GM23338 (cell line): ENCODE measurements around the gene ADGRL3. TPM values are rescaled to one million over a fixed set of nuclear protein-coding genes. Genes with fewer than 3 reads are reported as not detected.

ENCODE experiments used
- ATAC-seq: fragments of 200-7000 bp; cut with Tn5 transposase; 3 replicates; pipeline ENCODE4 v1.9.1; 2020
- DNase-seq: peaks from one replicate; pipeline ENCODE4 v3.0.0-alpha.2; 2015; ENCODE audit warnings: low spot score
- H2AFZ ChIP-seq: fragments of 200-600 bp; sonication (generic); 2 replicates; pipeline ENCODE4 v1.8.0; 2016; ENCODE audit warnings: antibody characterized with exemption, mild to moderate bottlenecking, moderate library complexity
- H3F3A ChIP-seq: fragments of 200-600 bp; sonication (generic); replicated peaks from 2 replicates; pipeline ENCODE4 v1.8.0; 2017; ENCODE audit warnings: antibody characterized with exemption, mixed run types, low read depth
- H3K27ac ChIP-seq: fragments of 200-600 bp; sonication (generic); 2 replicates; pipeline ENCODE4 v1.6.1; 2016; ENCODE audit warnings: low read depth
- H3K27me3 ChIP-seq: fragments of 200-600 bp; sonication (generic); 2 replicates; pipeline ENCODE4 v1.8.0; 2016; ENCODE audit warnings: mild to moderate bottlenecking, mixed run types, moderate library complexity; ENCODE audit not compliant: insufficient read depth
- H3K36me3 ChIP-seq: fragments of 200-600 bp; sonication (generic); 2 replicates; pipeline ENCODE4 v1.8.0; 2016; ENCODE audit warnings: mild to moderate bottlenecking; ENCODE audit not compliant: insufficient read depth
- H3K4me1 ChIP-seq: fragments of 200-600 bp; sonication (generic); 2 replicates; pipeline ENCODE4 v1.8.0; 2016; ENCODE audit warnings: mild to moderate bottlenecking, moderate library complexity; ENCODE audit not compliant: insufficient read depth
- H3K4me2 ChIP-seq: fragments of 200-600 bp; sonication (generic); 2 replicates; pipeline ENCODE4 v1.7.1; 2017; ENCODE audit warnings: mixed run types
- H3K4me3 ChIP-seq: fragments of 200-600 bp; sonication (generic); 2 replicates; pipeline ENCODE4 v1.6.1; 2016; ENCODE audit warnings: mixed run types
- H3K79me2 ChIP-seq: fragments of 200-600 bp; sonication (generic); replicated peaks from 2 replicates; pipeline ENCODE4 v1.8.0; 2017; ENCODE audit warnings: mild to moderate bottlenecking; ENCODE audit not compliant: insufficient read depth
- H3K9me2 ChIP-seq: fragments of 200-600 bp; sonication (generic); 2 replicates; pipeline ENCODE4 v1.8.0; 2017; ENCODE audit not compliant: insufficient read depth
- H4K20me1 ChIP-seq: fragments of 200-600 bp; sonication (generic); replicated peaks from 2 replicates; pipeline ENCODE4 v1.8.0; 2017; ENCODE audit warnings: mild to moderate bottlenecking; ENCODE audit not compliant: insufficient read depth
- H3K27ac Mint-ChIP-seq: 2 replicates; pipeline ENCODE4 v1.8.0; 2020; ENCODE audit warnings: inconsistent platforms, mild to moderate bottlenecking, moderate library complexity, mixed read lengths
- H3K27me3 Mint-ChIP-seq: 3 replicates; pipeline ENCODE4 v1.8.0; 2022; ENCODE audit warnings: low read depth, mild to moderate bottlenecking, moderate library complexity, mixed read lengths, inconsistent platforms; ENCODE audit not compliant: insufficient read depth, poor library complexity
- H3K36me3 Mint-ChIP-seq: 3 replicates; pipeline ENCODE4 v1.8.0; 2021; ENCODE audit warnings: low read depth, mild to moderate bottlenecking, inconsistent platforms, moderate library complexity, mixed read lengths
- H3K4me1 Mint-ChIP-seq: 3 replicates; pipeline ENCODE4 v1.8.0; 2020; ENCODE audit warnings: mild to moderate bottlenecking, inconsistent platforms, mixed read lengths
- H3K4me3 Mint-ChIP-seq: 3 replicates; pipeline ENCODE4 v1.8.0; 2021; ENCODE audit warnings: moderate library complexity, mild to moderate bottlenecking, inconsistent platforms, mixed read lengths
- H3K9me3 Mint-ChIP-seq: 3 replicates; pipeline ENCODE4 v1.8.0; 2020; ENCODE audit warnings: moderate library complexity, mild to moderate bottlenecking, inconsistent platforms, mixed read lengths
- CREB1 ChIP-seq: fragments of 250-450 bp; sonication (Bioruptor Pico); IDR thresholded peaks from 2 replicates; pipeline ENCODE4 v1.5.0; 2020; ENCODE audit warnings: low read depth, mild to moderate bottlenecking, moderate library complexity
- CTCF ChIP-seq, 2 experiments: fragments of 200-600 bp in 1 of 2; sonication (generic) in 1 of 2; conservative IDR thresholded peaks; 2 replicates each; pipeline versions ENCODE4 v1.5.1 to v1.6.1; 2016 to 2017; ENCODE audit warnings: antibody characterized with exemption in 2 of 2, low read depth in 2 of 2, mild to moderate bottlenecking in 2 of 2, moderate library complexity in 1 of 2
- ETS1 ChIP-seq: IDR thresholded peaks from 2 replicates; pipeline ENCODE4 v1.6.1; 2016; ENCODE audit warnings: antibody characterized with exemption
- EZH2 ChIP-seq: fragments of 200-600 bp; sonication (generic); IDR thresholded peaks from one replicate; pipeline ENCODE4 v1.8.0; 2017; ENCODE audit warnings: antibody characterized with exemption, mild to moderate bottlenecking, low read depth; ENCODE audit not compliant: unreplicated experiment
- EZH2phosphoT487 ChIP-seq: fragments of 200-600 bp; sonication (generic); IDR thresholded peaks from one replicate; pipeline ENCODE4 v1.8.1; 2018; ENCODE audit warnings: antibody characterized with exemption; ENCODE audit not compliant: unreplicated experiment
- JUNB ChIP-seq: IDR thresholded peaks from one replicate; pipeline ENCODE4 v1.6.1; 2016; ENCODE audit warnings: antibody characterized with exemption; ENCODE audit not compliant: unreplicated experiment
- NANOG ChIP-seq: IDR thresholded peaks from 2 replicates; pipeline ENCODE4 v1.6.1; 2016; ENCODE audit warnings: antibody characterized with exemption, borderline replicate concordance
- POLR2AphosphoS5 ChIP-seq: IDR thresholded peaks from 2 replicates; pipeline ENCODE4 v1.6.1; 2016; ENCODE audit warnings: antibody characterized with exemption, low read depth
- REST ChIP-seq: IDR thresholded peaks from one replicate; pipeline ENCODE4 v1.6.1; 2018; ENCODE audit warnings: antibody characterized with exemption; ENCODE audit not compliant: unreplicated experiment
- STAT1 ChIP-seq: IDR thresholded peaks from one replicate; pipeline ENCODE4 v1.6.1; 2016; ENCODE audit warnings: antibody characterized with exemption; ENCODE audit not compliant: unreplicated experiment
- ZNF114 ChIP-seq: fragments of 250-450 bp; sonication (Bioruptor Pico); IDR thresholded peaks from 2 replicates; pipeline ENCODE4 v1.5.0; 2020; ENCODE audit warnings: mild to moderate bottlenecking, moderate library complexity
- polyA plus RNA-seq: library from polyadenylated mRNA; unstranded; fragments of >200 nt; fragmentation: Nextera tagmentation; extraction: Ambion mirVana; gene quantifications from 2 replicates; pipeline ENCODE4 v1.2.1, GENCODE V29; 2016
- total RNA-seq: library from RNA; depleted of rRNA; stranded (reverse); fragments of >200 nt; shearing (Covaris generic); gene quantifications from 2 replicates; pipeline ENCODE4 v1.2.3, GENCODE V29; 2014

The ADGRL3 gene
- total and polyA plus RNA-seq, 2 experiments from 2014 or later = 9.7 to 16.5 TPM

- TF ChIP-seq REST (no peak), ETS1 (no peak)
Observed at GRCh38 chr4:61657016-61657415, 456.9 kb downstream of the ADGRL3 start (continued).

- Histone ChIP-seq H3K4me1 (no peaks in the 10 kb centered on the region), H3K9me2 (no peaks in the 10 kb centered on the region), H3K27ac (no peak overlapping the region), H3K36me3 (0 out of 2 replicates have a peak, but pooled peaks cover 3% of the 10 kb centered on the region), H3K79me2 (no peaks in the 10 kb centered on the region), H3F3A (no peaks in the 10 kb centered on the region), H3K4me2 (no peak overlapping the region), H4K20me1 (no peaks in the 10 kb centered on the region), H3K4me3 (no peak overlapping the region), H3K27me3 (no peaks in the 10 kb centered on the region), H2AFZ (no peak overlapping the region)
- no peak overlapping the region for H3K27ac Mint-ChIP-seq
- peaks cover 24% of the 10 kb centered on the region for H3K36me3 Mint-ChIP-seq
- DNase-seq (no peak), ATAC-seq (no peak)
- H3K4me3 Mint-ChIP-seq = no peak overlapping the region
- H3K27me3 Mint-ChIP-seq = no peaks in the 10 kb centered on the region
- TF ChIP-seq ZNF114 = no peak
- no peak for TF ChIP-seq EZH2
- no peak for TF ChIP-seq JUNB
- peaks cover 20% of the 10 kb centered on the region for H3K9me3 Mint-ChIP-seq
- no peaks in the 10 kb centered on the region; the same call in 2 of the 3 replicates for H3K4me1 Mint-ChIP-seq
Observed at GRCh38 chr4:61661960-61662359, 461.8 kb downstream of the ADGRL3 start.

- DNase-seq (no peak), ATAC-seq (no peak)
- Mint-ChIP-seq H3K4me1 (no peaks in the 10 kb centered on the region; the same call in 2 of the 3 replicates), H3K4me3 (no peak overlapping the region), H3K36me3 (peaks cover 24% of the 10 kb centered on the region), H3K27me3 (no peaks in the 10 kb centered on the region), H3K9me3 (peaks cover 20% of the 10 kb centered on the region), H3K27ac (no peak overlapping the region)
- H3K27me3 ChIP-seq = no peaks in the 10 kb centered on the region
- no peaks in the 10 kb centered on the region for H4K20me1 ChIP-seq
- H3K79me2 ChIP-seq = no peaks in the 10 kb centered on the region
- 0 out of 2 replicates have a peak, but pooled peaks cover 3% of the 10 kb centered on the region for H3K36me3 ChIP-seq
- H3K4me1 ChIP-seq = no peaks in the 10 kb centered on the region
- H2AFZ ChIP-seq = no peak overlapping the region
- H3F3A ChIP-seq = no peaks in the 10 kb centered on the region
- H3K27ac ChIP-seq = no peak overlapping the region
- no peak overlapping the region for H3K4me2 ChIP-seq
- H3K4me3 ChIP-seq = no peak overlapping the region
- no peaks in the 10 kb centered on the region for H3K9me2 ChIP-seq
- TF ChIP-seq REST (no peak), CREB1 (CRISPR knock-in tag) (no peak), STAT1 (no peak), ETS1 (no peak), CTCF (conservative IDR thresholded peaks at IDR 0.05; ENCODE audit: low read depth in 2 of 2) (no peak), EZH2phosphoT487 (no peak), EZH2 (no peak), NANOG (no peak), JUNB (no peak), ZNF114 (no peak), POLR2AphosphoS5 (no peak)
Observed at GRCh38 chr4:61662362-61662761, 462.2 kb downstream of the ADGRL3 start.
